ACC112 (cell line): ENCODE data around the gene OTC.

Experiments
- H2AFZ ChIP-seq: fragments of 200-600 bp; sonication (generic); one replicate; pipeline ENCODE4 v1.6.0; 2017; ENCODE audit warnings: antibody characterized with exemption, low read length; ENCODE audit not compliant: unreplicated experiment
- H3K27ac ChIP-seq: fragments of 200-600 bp; sonication (generic); 2 replicates; pipeline ENCODE4 v1.5.1; 2014; ENCODE audit warnings: low read depth, mild to moderate bottlenecking, antibody characterized with exemption, low read length, moderate library complexity
- H3K27me3 ChIP-seq: fragments of 200-600 bp; sonication (generic); 2 replicates; pipeline ENCODE4 v1.6.1; 2014; ENCODE audit warnings: mild to moderate bottlenecking, antibody characterized with exemption, low read length, moderate library complexity, mixed read lengths; ENCODE audit not compliant: insufficient read depth
- H3K36me3 ChIP-seq: fragments of 200-600 bp; sonication (generic); 2 replicates; pipeline ENCODE4 v1.6.1; 2016; ENCODE audit warnings: mild to moderate bottlenecking, antibody characterized with exemption, low read length, moderate library complexity, mixed read lengths; ENCODE audit not compliant: insufficient read depth
- H3K4me1 ChIP-seq: fragments of 200-600 bp; sonication (generic); one replicate; pipeline ENCODE4 v1.6.1; 2016; ENCODE audit warnings: low read length, mixed read lengths; ENCODE audit not compliant: insufficient read depth, unreplicated experiment, control insufficient read depth
- H3K4me3 ChIP-seq: fragments of 200-600 bp; sonication (generic); 2 replicates; pipeline ENCODE4 v1.5.1; 2014; ENCODE audit warnings: mild to moderate bottlenecking, low read depth, low read length
- H3K79me2 ChIP-seq: fragments of 200-600 bp; sonication (generic); one replicate; pipeline ENCODE4 v1.6.0; 2016; ENCODE audit warnings: low read length; ENCODE audit not compliant: control insufficient read depth, unreplicated experiment, insufficient read depth

The OTC gene

GRCh38 chrX:38458071-38458470 is 105.7 kb downstream of the OTC start:
- Histone ChIP-seq H3K36me3 (no peaks in the 10 kb centered on the region), H3K27me3 (no peaks in the 10 kb centered on the region; the same call in 1 of the 2 replicates), H3K27ac (no peak overlapping the region), H3K79me2 (no peaks in the 10 kb centered on the region), H3K4me1 (no peaks in the 10 kb centered on the region), H3K4me3 (no peak overlapping the region), H2AFZ (no peak overlapping the region)

GRCh38 chrX:38462257-38462656 is 109.9 kb downstream of the OTC start:
- no peak overlapping the region for H3K4me3 ChIP-seq
- H3K27ac ChIP-seq, result no peak overlapping the region
- no peaks in the 10 kb centered on the region for H3K36me3 ChIP-seq
- H3K79me2 ChIP-seq, result no peaks in the 10 kb centered on the region
- no peaks in the 10 kb centered on the region for H3K27me3 ChIP-seq
- no peaks in the 10 kb centered on the region for H3K4me1 ChIP-seq
- H2AFZ ChIP-seq, result no peak overlapping the region

GRCh38 chrX:38465686-38466085 is 113.3 kb downstream of the OTC start:
- Histone ChIP-seq H3K4me3 (no peak overlapping the region), H3K4me1 (no peaks in the 10 kb centered on the region), H3K36me3 (no peaks in the 10 kb centered on the region), H3K79me2 (no peaks in the 10 kb centered on the region), H3K27me3 (no peaks in the 10 kb centered on the region), H2AFZ (no peak overlapping the region), H3K27ac (no peak overlapping the region)

- no peak overlapping the region for H2AFZ ChIP-seq
- no peaks in the 10 kb centered on the region for H3K4me1 ChIP-seq
- H3K27ac ChIP-seq, result no peak overlapping the region
- no peaks in the 10 kb centered on the region for H3K36me3 ChIP-seq
- no peak overlapping the region for H3K4me3 ChIP-seq
- no peaks in the 10 kb centered on the region for H3K27me3 ChIP-seq
- H3K79me2 ChIP-seq, result no peaks in the 10 kb centered on the region
Observed at GRCh38 chrX:38468563-38469157, 116.3 kb downstream of the OTC start.
